ENCODE data around the gene MBOAT1. TPM values are rescaled to one million over a fixed set of nuclear protein-coding genes. Genes with fewer than 3 reads are reported as not detected.

The MBOAT1 gene
- total and polyA plus RNA-seq, 11 donors, result 2.1 to 14.4 (median 3.3) TPM

- Histone ChIP-seq H3K27ac (no peak overlapping the region), H3K4me1 (peaks cover 0 to 8% (median 0%) of the 10 kb centered on the region in 12 donors), H3K4me3 (no peak overlapping the region), H3K27me3 (no peaks in the 10 kb centered on the region), H3K9me3 (no peaks in the 10 kb centered on the region), H3K36me3 (peaks cover 0 to 12% (median 0%) of the 10 kb centered on the region in 9 donors)
- ATAC-seq, result no peak
- 90 to 93% (median 91%) methylated on average over 9 of the region's 9 CpGs for WGBS, 4 donors
- no peak for TF ChIP-seq CTCF (IDR thresholded peaks at IDR 0.05)
- DNase-seq, result no peak
- intact Hi-C loops (cut with DNase I), result no loop called here
These were observed 51.6 kb downstream of the MBOAT1 start for GRCh38 chr6:20160541-20161283.

GRCh38 chr6:20159781-20160540 lies 52.3 kb downstream of the MBOAT1 start:
- peaks cover 0 to 12% (median 0%) of the 10 kb centered on the region in 9 donors for H3K36me3 ChIP-seq
- H3K9me3 ChIP-seq, result no peaks in the 10 kb centered on the region
- peak overlapping the region in 1 of 12 donors; percentile 21 for H3K27ac ChIP-seq
- peaks cover 0 to 8% (median 0%) of the 10 kb centered on the region in 12 donors for H3K4me1 ChIP-seq
- 67 to 77% (median 69%) methylated on average over 5 of the region's 5 CpGs for whole genome bisulfite sequencing, 4 donors
- ATAC-seq (no peak), DNase-seq (no peak)
- no peaks in the 10 kb centered on the region for H3K27me3 ChIP-seq
- no peak for TF ChIP-seq POLR2A (IDR thresholded peaks at IDR 0.05)
- no peak for TF ChIP-seq CTCF (IDR thresholded peaks at IDR 0.05)
- intact Hi-C loops (cut with DNase I), result no loop called here
- H3K4me3 ChIP-seq, result no peak overlapping the region

- ATAC-seq (no peak), DNase-seq (no peak)
- intact Hi-C loops (cut with DNase I), result no loop called here
- Histone ChIP-seq H3K36me3 (peaks cover 0 to 12% (median 0%) of the 10 kb centered on the region in 9 donors), H3K27me3 (no peaks in the 10 kb centered on the region), H3K4me1 (peaks cover 0 to 8% (median 0%) of the 10 kb centered on the region in 12 donors), H3K27ac (no peak overlapping the region), H3K9me3 (no peaks in the 10 kb centered on the region), H3K4me3 (no peak overlapping the region)
- TF ChIP-seq POLR2A (IDR thresholded peaks at IDR 0.05) (no peak), CTCF (IDR thresholded peaks at IDR 0.05) (no peak)
- 72 to 74% (median 74%) methylated on average over 4 of the region's 4 CpGs for WGBS, 4 donors
These were observed 53.2 kb downstream of the MBOAT1 start for GRCh38 chr6:20159098-20159497.

- no peak overlapping the region for H3K27ac ChIP-seq
- 93 to 95% (median 94%) methylated on average over 4 of the region's 4 CpGs for WGBS, 4 donors
- ATAC-seq (no peak), DNase-seq (no peak)
- no peaks in the 10 kb centered on the region for H3K9me3 ChIP-seq
- no peak overlapping the region for H3K4me3 ChIP-seq
- TF ChIP-seq POLR2A (IDR thresholded peaks at IDR 0.05) (no peak), CTCF (IDR thresholded peaks at IDR 0.05) (no peak)
- intact Hi-C loops (cut with DNase I), result no loop called here
- no peaks in the 10 kb centered on the region for H3K27me3 ChIP-seq
- H3K36me3 ChIP-seq, result peaks cover 0 to 11% (median 0%) of the 10 kb centered on the region in 9 donors
- H3K4me1 ChIP-seq, result peaks cover 0 to 8% (median 0%) of the 10 kb centered on the region in 12 donors
These were observed 53.6 kb downstream of the MBOAT1 start for GRCh38 chr6:20158676-20159075.
